WTC11 (cell line): Measurements from ENCODE around the gene MCFD2.

Experiments used
- FOXJ3 ChIP-seq: sonication (generic); formaldehyde crosslinking; IDR thresholded peaks from 2 replicates; pipeline ENCODE4 v1.9.0; 2021; ENCODE audit warnings: missing genetic modification reagents, mild to moderate bottlenecking, borderline replicate concordance
- FOXP4 ChIP-seq: sonication (generic); formaldehyde crosslinking; IDR thresholded peaks from 2 replicates; pipeline ENCODE4 v1.8.0; 2022; ENCODE audit warnings: mild to moderate bottlenecking, missing genetic modification reagents
- JUN ChIP-seq: sonication (generic); formaldehyde crosslinking; IDR thresholded peaks from 2 replicates; pipeline ENCODE4 v1.8.0; 2023; ENCODE audit warnings: mild to moderate bottlenecking, missing genetic modification reagents
- RELA ChIP-seq: sonication (generic); formaldehyde crosslinking; IDR thresholded peaks from 2 replicates; pipeline ENCODE4 v1.8.1; 2022; ENCODE audit warnings: missing genetic modification reagents, mild to moderate bottlenecking, borderline replicate concordance
- SMAD4 ChIP-seq: sonication (generic); formaldehyde crosslinking; IDR thresholded peaks from 2 replicates; pipeline ENCODE4 v1.8.0; 2022; ENCODE audit warnings: mild to moderate bottlenecking, missing genetic modification reagents
- ZNF423 ChIP-seq: fragments of 250-450 bp; sonication (Bioruptor Pico); IDR thresholded peaks from 2 replicates; pipeline ENCODE4 v2.1.2; 2022; ENCODE audit warnings: mild to moderate bottlenecking, moderate library complexity
- ZNF512 ChIP-seq: sonication (generic); formaldehyde crosslinking; IDR thresholded peaks from 2 replicates; pipeline ENCODE4 v1.8.1; 2022; ENCODE audit warnings: missing genetic modification reagents, borderline replicate concordance
- TF ChIP-seq, protein P1 (sequence below): fragments of 200-600 bp; IDR thresholded peaks from 2 replicates; pipeline ENCODE4 v1.8.0; 2022; ENCODE audit warnings: antibody characterized with exemption
- TF ChIP-seq, protein P2 (sequence below): sonication (generic); formaldehyde crosslinking; IDR thresholded peaks from 2 replicates; pipeline ENCODE4 v1.8.1; 2023; ENCODE audit warnings: mild to moderate bottlenecking, missing genetic modification reagents, moderate library complexity
- TF ChIP-seq, protein P3 (sequence below): sonication (generic); formaldehyde crosslinking; IDR thresholded peaks from 2 replicates; pipeline ENCODE4 v1.8.1; 2023; ENCODE audit warnings: mild to moderate bottlenecking, missing genetic modification reagents
- TF ChIP-seq, protein P4 (sequence below): sonication (generic); formaldehyde crosslinking; IDR thresholded peaks from 2 replicates; pipeline ENCODE4 v1.8.0; 2022; ENCODE audit warnings: mild to moderate bottlenecking, missing genetic modification reagents
- TF ChIP-seq, protein P5 (sequence below): sonication (generic); formaldehyde crosslinking; IDR thresholded peaks from 2 replicates; pipeline ENCODE4 v1.8.1; 2022; ENCODE audit warnings: low read depth, mild to moderate bottlenecking, moderate library complexity, missing genetic modification reagents, borderline replicate concordance

DNA sequence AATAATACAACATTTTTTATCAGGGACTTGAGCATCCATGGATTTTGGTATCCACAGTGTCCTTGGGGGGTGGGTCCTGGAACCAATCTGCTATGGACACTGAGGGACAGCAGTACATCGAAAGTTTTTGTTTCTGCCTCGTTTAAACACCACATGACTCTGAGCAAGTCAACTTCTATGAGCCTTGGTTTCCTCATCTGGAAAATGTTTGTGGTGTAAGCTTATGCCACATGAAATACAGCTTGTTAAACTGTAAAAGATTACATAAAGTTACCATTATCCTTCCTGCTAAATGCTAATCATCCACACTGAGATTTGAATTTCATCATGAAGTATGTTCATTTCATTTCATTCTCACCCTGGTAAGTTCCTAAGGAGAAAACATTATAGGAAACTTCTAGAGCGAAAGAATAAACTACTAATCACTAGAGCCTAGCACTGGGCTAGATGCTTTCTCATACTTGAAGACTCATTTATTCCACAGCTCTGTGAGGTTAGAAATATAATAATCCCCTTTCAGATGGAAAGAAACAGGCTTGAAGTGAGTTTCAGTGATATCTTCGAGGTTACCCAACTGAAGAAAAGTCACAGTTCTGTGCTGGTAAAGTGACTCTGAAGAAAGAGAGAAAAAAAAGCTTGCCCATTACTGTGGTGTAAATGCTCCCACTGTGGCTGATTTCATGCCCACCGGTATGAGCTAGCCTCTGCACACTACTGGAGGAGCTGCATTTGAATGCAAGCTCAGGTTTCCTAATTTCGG is 29.2 kb downstream of the MCFD2 start:
- no peak for TF ChIP-seq JUN
- TF ChIP-seq, protein P1, sequence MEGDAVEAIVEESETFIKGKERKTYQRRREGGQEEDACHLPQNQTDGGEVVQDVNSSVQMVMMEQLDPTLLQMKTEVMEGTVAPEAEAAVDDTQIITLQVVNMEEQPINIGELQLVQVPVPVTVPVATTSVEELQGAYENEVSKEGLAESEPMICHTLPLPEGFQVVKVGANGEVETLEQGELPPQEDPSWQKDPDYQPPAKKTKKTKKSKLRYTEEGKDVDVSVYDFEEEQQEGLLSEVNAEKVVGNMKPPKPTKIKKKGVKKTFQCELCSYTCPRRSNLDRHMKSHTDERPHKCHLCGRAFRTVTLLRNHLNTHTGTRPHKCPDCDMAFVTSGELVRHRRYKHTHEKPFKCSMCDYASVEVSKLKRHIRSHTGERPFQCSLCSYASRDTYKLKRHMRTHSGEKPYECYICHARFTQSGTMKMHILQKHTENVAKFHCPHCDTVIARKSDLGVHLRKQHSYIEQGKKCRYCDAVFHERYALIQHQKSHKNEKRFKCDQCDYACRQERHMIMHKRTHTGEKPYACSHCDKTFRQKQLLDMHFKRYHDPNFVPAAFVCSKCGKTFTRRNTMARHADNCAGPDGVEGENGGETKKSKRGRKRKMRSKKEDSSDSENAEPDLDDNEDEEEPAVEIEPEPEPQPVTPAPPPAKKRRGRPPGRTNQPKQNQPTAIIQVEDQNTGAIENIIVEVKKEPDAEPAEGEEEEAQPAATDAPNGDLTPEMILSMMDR: no peak
- TF ChIP-seq, protein P2, sequence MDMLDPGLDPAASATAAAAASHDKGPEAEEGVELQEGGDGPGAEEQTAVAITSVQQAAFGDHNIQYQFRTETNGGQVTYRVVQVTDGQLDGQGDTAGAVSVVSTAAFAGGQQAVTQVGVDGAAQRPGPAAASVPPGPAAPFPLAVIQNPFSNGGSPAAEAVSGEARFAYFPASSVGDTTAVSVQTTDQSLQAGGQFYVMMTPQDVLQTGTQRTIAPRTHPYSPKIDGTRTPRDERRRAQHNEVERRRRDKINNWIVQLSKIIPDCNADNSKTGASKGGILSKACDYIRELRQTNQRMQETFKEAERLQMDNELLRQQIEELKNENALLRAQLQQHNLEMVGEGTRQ (CRISPR knock-in tag): no peak
- TF ChIP-seq, protein P3, sequence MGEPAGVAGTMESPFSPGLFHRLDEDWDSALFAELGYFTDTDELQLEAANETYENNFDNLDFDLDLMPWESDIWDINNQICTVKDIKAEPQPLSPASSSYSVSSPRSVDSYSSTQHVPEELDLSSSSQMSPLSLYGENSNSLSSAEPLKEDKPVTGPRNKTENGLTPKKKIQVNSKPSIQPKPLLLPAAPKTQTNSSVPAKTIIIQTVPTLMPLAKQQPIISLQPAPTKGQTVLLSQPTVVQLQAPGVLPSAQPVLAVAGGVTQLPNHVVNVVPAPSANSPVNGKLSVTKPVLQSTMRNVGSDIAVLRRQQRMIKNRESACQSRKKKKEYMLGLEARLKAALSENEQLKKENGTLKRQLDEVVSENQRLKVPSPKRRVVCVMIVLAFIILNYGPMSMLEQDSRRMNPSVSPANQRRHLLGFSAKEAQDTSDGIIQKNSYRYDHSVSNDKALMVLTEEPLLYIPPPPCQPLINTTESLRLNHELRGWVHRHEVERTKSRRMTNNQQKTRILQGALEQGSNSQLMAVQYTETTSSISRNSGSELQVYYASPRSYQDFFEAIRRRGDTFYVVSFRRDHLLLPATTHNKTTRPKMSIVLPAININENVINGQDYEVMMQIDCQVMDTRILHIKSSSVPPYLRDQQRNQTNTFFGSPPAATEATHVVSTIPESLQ (CRISPR knock-in tag): no peak
- no peak for TF ChIP-seq SMAD4 (CRISPR knock-in tag)
- no peak for TF ChIP-seq FOXJ3
- no peak for TF ChIP-seq ZNF512 (CRISPR knock-in tag)
- TF ChIP-seq, protein P4, sequence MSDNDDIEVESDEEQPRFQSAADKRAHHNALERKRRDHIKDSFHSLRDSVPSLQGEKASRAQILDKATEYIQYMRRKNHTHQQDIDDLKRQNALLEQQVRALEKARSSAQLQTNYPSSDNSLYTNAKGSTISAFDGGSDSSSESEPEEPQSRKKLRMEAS (CRISPR knock-in tag): no peak
- TF ChIP-seq FOXP4 (CRISPR knock-in tag): no peak
- TF ChIP-seq ZNF423 (CRISPR knock-in tag): no peak
- no peak for TF ChIP-seq RELA (CRISPR knock-in tag)
- TF ChIP-seq, protein P5, sequence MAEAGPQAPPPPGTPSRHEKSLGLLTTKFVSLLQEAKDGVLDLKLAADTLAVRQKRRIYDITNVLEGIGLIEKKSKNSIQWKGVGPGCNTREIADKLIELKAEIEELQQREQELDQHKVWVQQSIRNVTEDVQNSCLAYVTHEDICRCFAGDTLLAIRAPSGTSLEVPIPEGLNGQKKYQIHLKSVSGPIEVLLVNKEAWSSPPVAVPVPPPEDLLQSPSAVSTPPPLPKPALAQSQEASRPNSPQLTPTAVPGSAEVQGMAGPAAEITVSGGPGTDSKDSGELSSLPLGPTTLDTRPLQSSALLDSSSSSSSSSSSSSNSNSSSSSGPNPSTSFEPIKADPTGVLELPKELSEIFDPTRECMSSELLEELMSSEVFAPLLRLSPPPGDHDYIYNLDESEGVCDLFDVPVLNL (CRISPR knock-in tag): no peak
